GM18526 (cell line): ENCODE data around the gene GLI1.
A peak's percentile ranks its signal among the peaks of the same experiment; 100 is the strongest.

ENCODE experiments used
- POLR2A ChIP-seq: IDR thresholded peaks from 3 replicates; pipeline ENCODE4 v1.6.1; 2011; ENCODE audit not compliant: insufficient read length; ENCODE audit errors: extremely low read depth

GLI1 gene

GRCh38 chr12:57475271-57476161 lies 15.9 kb downstream of the GLI1 start:
- no peak for TF ChIP-seq POLR2A

- no peak for TF ChIP-seq POLR2A
These were observed 16.8 kb downstream of the GLI1 start for GRCh38 chr12:57476162-57476992.

- no peak for TF ChIP-seq POLR2A
These were observed 17.6 kb downstream of the GLI1 start for GRCh38 chr12:57476993-57477709.

DNA sequence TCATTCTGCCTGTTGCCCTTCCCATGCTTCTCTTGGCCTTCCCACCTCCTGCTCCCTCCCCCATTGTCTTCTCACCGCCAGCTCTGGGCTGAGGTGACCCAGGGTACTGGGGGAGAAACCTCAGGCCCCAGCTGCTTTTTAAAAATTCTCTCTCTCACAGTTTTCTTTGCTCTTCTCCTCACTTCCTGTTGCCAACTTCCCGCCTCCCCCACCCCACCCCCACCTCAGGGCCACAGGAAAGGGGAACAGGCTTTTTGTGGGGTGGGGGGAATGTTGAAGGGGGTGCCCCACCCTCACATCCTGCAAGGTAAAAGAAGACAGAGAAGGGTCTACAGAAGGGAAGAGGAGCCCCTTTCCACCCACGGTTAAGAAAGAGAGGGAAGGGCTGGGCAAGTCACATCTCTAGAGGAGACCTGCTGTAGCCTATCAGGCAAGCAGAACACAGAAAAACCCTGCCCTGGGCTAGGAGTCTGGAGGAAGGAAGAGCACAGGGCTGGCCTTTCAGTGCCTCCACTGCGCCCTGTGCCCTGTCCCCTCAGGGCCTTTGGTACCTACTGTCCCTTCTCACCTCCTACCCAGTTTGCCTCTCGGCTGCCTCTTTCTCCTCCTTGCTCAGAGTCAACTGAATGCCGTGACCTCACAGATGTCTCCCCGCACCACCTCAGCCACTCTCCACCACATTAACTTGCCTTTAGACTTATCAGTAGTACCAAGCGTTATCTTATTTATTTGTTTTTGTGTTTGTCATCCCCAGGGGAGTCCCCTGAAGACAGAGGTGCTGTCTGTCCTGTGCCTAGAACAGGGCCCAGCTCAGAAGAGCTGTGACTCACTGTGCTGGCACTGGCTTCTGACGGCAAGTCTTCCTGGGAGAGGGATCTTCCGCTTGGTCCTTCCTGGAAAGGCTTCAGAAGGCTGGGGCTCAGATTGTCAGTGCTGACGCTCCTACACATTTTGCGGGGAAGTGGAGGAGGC lies 18.4 kb downstream of the GLI1 start:
- TF ChIP-seq POLR2A: peak; percentile 47

GRCh38 chr12:57479043-57479375 lies 19.4 kb downstream of the GLI1 start:
- no peak for TF ChIP-seq POLR2A

DNA sequence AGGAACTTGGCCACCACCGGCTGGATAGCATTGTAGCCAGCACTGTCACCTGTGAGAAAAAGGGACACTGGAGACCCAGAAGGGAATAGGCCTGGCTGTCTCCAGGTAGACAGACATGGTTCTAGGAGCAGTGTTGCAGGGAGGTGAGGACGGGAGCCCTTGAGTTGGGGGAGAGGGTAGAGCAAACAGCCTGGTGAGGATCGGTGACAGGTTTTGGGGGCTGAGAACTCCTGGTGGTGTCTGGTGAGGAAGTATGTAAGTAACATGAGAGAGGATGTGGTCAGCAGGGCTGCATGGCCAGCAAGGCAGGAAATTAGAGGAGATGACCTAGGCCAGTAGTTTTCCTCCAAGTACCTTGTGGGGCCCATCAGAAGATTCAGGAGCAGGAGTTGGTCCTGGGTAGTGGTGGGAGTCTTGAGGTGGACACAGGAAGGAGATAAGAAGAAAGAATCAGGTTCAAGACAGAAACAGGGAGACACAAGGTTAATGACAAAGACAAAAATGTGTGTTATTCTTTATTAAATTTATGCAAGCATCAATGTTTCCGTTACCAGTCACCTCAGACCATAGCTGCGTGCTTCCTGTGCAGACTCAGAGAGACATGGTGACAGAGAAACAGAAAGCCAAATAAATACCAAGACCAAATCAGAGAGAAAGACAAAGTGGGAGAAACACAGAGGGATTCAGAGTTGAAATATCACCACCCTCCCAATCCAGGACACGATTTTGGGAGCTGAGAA lies 20.0 kb downstream of the GLI1 start, which contains the start of gene ARHGAP9:
Gene ARHGAP9 (minus strand): TSS at position 491 of the 740 bp plus-strand sequence. CDS start 460 bp downstream, at position 31.
- peak; percentile 30 for TF ChIP-seq POLR2A

- TF ChIP-seq POLR2A: no peak
These were observed 22.1 kb downstream of the GLI1 start for GRCh38 chr12:57481671-57482070.

DNA sequence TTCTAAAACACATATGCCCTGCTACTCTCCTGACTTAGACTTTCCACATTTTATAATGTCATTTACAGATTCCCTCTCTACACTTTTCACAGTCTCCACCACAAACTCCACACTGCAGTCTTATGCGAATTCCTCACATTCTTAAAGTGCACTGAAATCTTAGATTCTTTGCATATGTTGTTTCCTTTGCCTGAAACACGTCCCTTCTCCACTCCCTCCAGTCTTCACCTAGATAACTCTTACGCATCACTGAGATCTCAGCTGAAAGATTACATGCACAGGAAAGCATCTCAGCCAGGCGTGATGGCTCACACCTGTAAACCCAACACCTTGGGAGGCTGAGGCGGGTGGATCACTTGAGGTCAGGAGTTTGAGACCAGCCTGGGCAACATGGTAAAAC lies 23.9 kb downstream of the GLI1 start:
- TF ChIP-seq POLR2A: no peak

GRCh38 chr12:57485695-57486094 lies 26.1 kb downstream of the GLI1 start:
- no peak for TF ChIP-seq POLR2A

- no peak for TF ChIP-seq POLR2A
These were observed 27.5 kb downstream of the GLI1 start for GRCh38 chr12:57487055-57487596.

DNA sequence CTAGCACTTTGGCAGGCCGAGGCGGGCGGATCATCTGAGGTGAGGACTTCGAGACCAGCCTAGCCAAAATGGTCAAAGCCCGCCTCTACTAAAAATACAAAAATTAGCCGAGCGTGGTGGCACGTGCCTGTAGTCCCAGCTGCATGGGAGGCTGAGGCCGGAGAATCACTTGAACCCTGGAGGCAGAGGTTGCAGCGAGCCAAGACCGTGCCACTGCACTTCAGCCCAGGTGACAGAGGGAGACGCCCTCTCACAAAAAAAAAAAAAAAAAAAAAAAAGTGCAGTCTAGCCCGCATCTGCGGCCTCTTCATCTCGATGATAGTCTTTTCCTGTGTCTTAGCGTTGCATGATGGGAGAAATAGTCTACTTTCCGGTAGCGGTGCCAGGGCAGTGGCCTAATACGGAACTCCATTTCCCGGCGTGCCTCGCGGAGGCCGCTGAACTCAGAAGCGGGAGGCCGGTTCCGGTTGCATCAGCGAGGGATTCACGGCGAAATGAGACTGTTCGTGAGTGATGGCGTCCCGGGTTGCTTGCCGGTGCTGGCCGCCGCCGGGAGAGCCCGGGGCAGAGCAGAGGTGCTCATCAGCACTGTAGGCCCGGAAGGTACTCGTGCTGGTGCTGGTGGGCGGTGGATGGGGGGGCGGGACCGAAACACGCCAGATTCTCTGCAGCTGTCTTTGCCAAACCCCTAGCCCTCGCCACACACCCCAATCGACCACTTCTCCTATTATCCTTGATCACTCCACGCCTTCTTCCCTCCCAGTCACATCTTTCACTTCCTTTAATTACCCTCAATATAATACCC lies 28.2 kb downstream of the GLI1 start, which contains the start of gene MARS1:
Gene MARS1 (plus strand): TSS at position 472 of the 805 bp plus-strand sequence. CDS start 23 bp downstream, at position 495.
- TF ChIP-seq POLR2A: peak; percentile 80

GRCh38 chr12:57488402-57489156 lies 29.0 kb downstream of the GLI1 start:
- no peak for TF ChIP-seq POLR2A
